Right ventricle myocardium inferior (tissue), 1 donor: ENCODE data around the gene PRKCZ. TPM values are rescaled to one million over a fixed set of nuclear protein-coding genes. Genes with fewer than 3 reads are reported as not detected.
A peak's percentile ranks its signal among the peaks of the same experiment; 100 is the strongest.

Source experiments
- ATAC-seq: fragments of 200-7000 bp; cut with Tn5 transposase; one replicate; pipeline ENCODE4 v1.9.1; 2020; ENCODE audit warnings: mild to moderate bottlenecking, moderate library complexity
- DNase-seq: peaks from one replicate; pipeline ENCODE4 v3.0.0; 2021; ENCODE audit errors: missing footprints
- intact Hi-C: fragments of 100-400 bp; cut with DNase I; formaldehyde crosslinking; loops from one replicate; pipeline ENCODE4 v1.11.0; 2022
- total RNA-seq: library from RNA; stranded (reverse); fragmentation: NEBNext Ultra II Directional; extraction: Animal tissue kit (Norgen Biotek cat#: 25700); gene quantifications from one replicate; pipeline ENCODE4 v1.2.1, GENCODE V29; 2021
- donor health status: DM: no; HTN: yes; CAD: no; lungs with severe emphysema.

PRKCZ gene
- total RNA-seq, 1 donor from 2014 or later = 16.4 TPM

- DNase-seq = peak; percentile 7
- ATAC-seq = no peak
- intact Hi-C loops = no loop called here
Observed at GRCh38 chr1:2155788-2156187, 105.6 kb downstream of the PRKCZ start.

- no peak for ATAC-seq
- peak; percentile 5 for DNase-seq
- intact Hi-C loops = no loop called here
Observed at GRCh38 chr1:2156866-2157265, 106.7 kb downstream of the PRKCZ start.

GRCh38 chr1:2157856-2158255 is 107.6 kb downstream of the PRKCZ start:
- intact Hi-C loops = no loop called here
- no peak for ATAC-seq
- DNase-seq = peak; percentile 17

- peak; percentile 45 for DNase-seq
- intact Hi-C loops = no loop called here
- ATAC-seq = no peak
Observed at GRCh38 chr1:2158272-2158671, 108.1 kb downstream of the PRKCZ start.

- intact Hi-C loops = no loop called here
- DNase-seq = peak; percentile 59
- ATAC-seq = no peak
Observed at GRCh38 chr1:2159124-2159523, 108.9 kb downstream of the PRKCZ start.

GRCh38 chr1:2160451-2161300 is 110.5 kb downstream of the PRKCZ start:
- intact Hi-C loops = no loop called here
- DNase-seq (peak; percentile 62), ATAC-seq (no peak)

- intact Hi-C loops = no loop called here
- no peak for ATAC-seq
- peak; percentile 63 for DNase-seq
Observed at GRCh38 chr1:2163205-2163604, 113.0 kb downstream of the PRKCZ start.

- intact Hi-C loops = no loop called here
- ATAC-seq (no peak), DNase-seq (peak; percentile 40)
Observed at GRCh38 chr1:2165646-2166045, 115.4 kb downstream of the PRKCZ start.

- ATAC-seq = no peak
- intact Hi-C loops = no loop called here
Observed at GRCh38 chr1:2166254-2166653, 116.0 kb downstream of the PRKCZ start.

GRCh38 chr1:2166695-2167094 is 116.5 kb downstream of the PRKCZ start:
- DNase-seq (peak; percentile 56), ATAC-seq (no peak)
- intact Hi-C loops = no loop called here

More at GRCh38 chr1:2166254-2166653, 116.0 kb downstream of the PRKCZ start:
- peak; percentile 9 for DNase-seq

- ATAC-seq (no peak), DNase-seq (no peak)
- intact Hi-C loops = no loop called here
Observed at GRCh38 chr1:2168090-2168489, 117.9 kb downstream of the PRKCZ start.

GRCh38 chr1:2168535-2168934 is 118.3 kb downstream of the PRKCZ start:
- ATAC-seq = no peak
- intact Hi-C loops = no loop called here
- no peak for DNase-seq

GRCh38 chr1:2169200-2169836 is 119.1 kb downstream of the PRKCZ start:
- DNase-seq (no peak), ATAC-seq (no peak)
- intact Hi-C loops = no loop called here

- ATAC-seq = no peak
- intact Hi-C loops = loop anchor here (10.0 kb wide), 1 partner anchor 215 kb away; no protein-coding TSS in a partner anchor
- no peak for DNase-seq
Observed at GRCh38 chr1:2170211-2170610, 120.0 kb downstream of the PRKCZ start.

- intact Hi-C loops = loop anchor here (10.0 kb wide), 1 partner anchor 217 kb away; no protein-coding TSS in a partner anchor
- DNase-seq (no peak), ATAC-seq (no peak)
Observed at GRCh38 chr1:2172012-2172411, 121.8 kb downstream of the PRKCZ start.

GRCh38 chr1:2172551-2173146 is 122.4 kb downstream of the PRKCZ start:
- ATAC-seq (no peak), DNase-seq (no peak)
- intact Hi-C loops = loop anchor here (10.0 kb wide), 1 partner anchor 218 kb away; no protein-coding TSS in a partner anchor

- DNase-seq (peak; percentile 60), ATAC-seq (no peak)
- intact Hi-C loops = loop anchor here (2.0 to 10.0 kb wide), 2 partner anchors 41 to 219 kb away; no protein-coding TSS in a partner anchor
Observed at GRCh38 chr1:2173546-2174347, 123.5 kb downstream of the PRKCZ start.

GRCh38 chr1:2174348-2175054 is 124.3 kb downstream of the PRKCZ start:
- ATAC-seq = peak; percentile 75
- DNase-seq = peak; percentile 87
- intact Hi-C loops = loop anchor here (2.0 to 10.0 kb wide), 2 partner anchors 42 to 220 kb away; no protein-coding TSS in a partner anchor
